Activated T-helper 1 cell treated with anti-CD3 and anti-CD28 coated beads, Interleukin-12 subunit alpha, Interleukin-12 subunit beta, Interleukin-2, Interleukin-4 antibody, amounts not matched to agents 30 ng/mL and 10 ng/mL and 1 ng/mL, durations not matched to agents 14 hours and 24 hours and 36 hours (primary cell): ENCODE data around the gene EYS. TPM values are rescaled to one million over a fixed set of nuclear protein-coding genes. Genes with fewer than 3 reads are reported as not detected.

ENCODE experiments used
- DNase-seq: peaks from one replicate; pipeline ENCODE4 v3.0.0; 2021; ENCODE audit warnings: low spot score
- H3K27ac Mint-ChIP-seq: one replicate; pipeline ENCODE4 v1.8.0; 2021; ENCODE audit warnings: mild to moderate bottlenecking, mixed read lengths
- H3K27me3 Mint-ChIP-seq: one replicate; pipeline ENCODE4 v1.8.0; 2022; ENCODE audit warnings: mild to moderate bottlenecking, moderate library complexity, mixed read lengths; ENCODE audit not compliant: insufficient read depth
- H3K36me3 Mint-ChIP-seq: one replicate; pipeline ENCODE4 v1.8.0; 2021; ENCODE audit warnings: low read depth, mixed read lengths
- H3K4me1 Mint-ChIP-seq: one replicate; pipeline ENCODE4 v1.8.0; 2021; ENCODE audit warnings: low read depth, mixed read lengths
- H3K4me3 Mint-ChIP-seq: one replicate; pipeline ENCODE4 v1.8.0; 2021; ENCODE audit warnings: mild to moderate bottlenecking, moderate library complexity, mixed read lengths
- H3K9me3 Mint-ChIP-seq: one replicate; pipeline ENCODE4 v1.8.0; 2021; ENCODE audit warnings: mixed read lengths
- intact Hi-C: fragments of 100-400 bp; cut with micrococcal nuclease; formaldehyde crosslinking; loops from one replicate; pipeline ENCODE4 v1.15.1; 2024
- total RNA-seq: library from RNA; stranded (reverse); gene quantifications from 2 replicates; pipeline ENCODE4 v1.2.3, GENCODE V29; 2022

Gene EYS
- total RNA-seq, 1 donor from 2014 or later: not detected

- H3K27ac Mint-ChIP-seq: no peak overlapping the region
- no peaks in the 10 kb centered on the region for H3K27me3 Mint-ChIP-seq
- intact Hi-C loops: no loop called here
- H3K36me3 Mint-ChIP-seq: no peaks in the 10 kb centered on the region
- H3K4me3 Mint-ChIP-seq: no peak overlapping the region
- peaks cover 15% of the 10 kb centered on the region for H3K9me3 Mint-ChIP-seq
- no peak for DNase-seq
- no peaks in the 10 kb centered on the region for H3K4me1 Mint-ChIP-seq
Measured at GRCh38 chr6:64681416-64682160, 1025.4 kb downstream of the EYS start.

DNA sequence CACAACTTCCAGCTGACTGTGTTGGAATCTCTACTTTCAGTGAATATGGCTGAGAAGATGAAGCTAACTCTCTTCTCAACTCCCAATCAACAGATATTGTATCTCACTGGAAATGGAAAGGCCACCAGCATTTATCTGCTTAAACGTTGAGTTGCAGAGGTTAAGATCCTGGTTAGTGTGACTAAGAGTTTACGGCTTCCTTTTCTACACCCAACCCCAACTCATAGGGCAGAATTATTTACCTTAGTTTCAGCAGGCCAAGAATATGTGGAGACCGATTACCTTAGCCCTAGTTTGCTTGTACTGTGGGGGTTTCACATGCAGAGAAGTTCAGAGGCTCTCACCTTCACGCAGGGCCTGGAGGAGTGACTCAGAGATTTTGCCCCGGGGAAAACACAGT is 1026.6 kb downstream of the EYS start:
- no peak for DNase-seq
- Mint-ChIP-seq H3K36me3 (no peaks in the 10 kb centered on the region), H3K27ac (no peak overlapping the region), H3K9me3 (peaks cover 15% of the 10 kb centered on the region), H3K4me3 (no peak overlapping the region), H3K27me3 (no peaks in the 10 kb centered on the region), H3K4me1 (no peaks in the 10 kb centered on the region)
- intact Hi-C loops: no loop called here

DNA sequence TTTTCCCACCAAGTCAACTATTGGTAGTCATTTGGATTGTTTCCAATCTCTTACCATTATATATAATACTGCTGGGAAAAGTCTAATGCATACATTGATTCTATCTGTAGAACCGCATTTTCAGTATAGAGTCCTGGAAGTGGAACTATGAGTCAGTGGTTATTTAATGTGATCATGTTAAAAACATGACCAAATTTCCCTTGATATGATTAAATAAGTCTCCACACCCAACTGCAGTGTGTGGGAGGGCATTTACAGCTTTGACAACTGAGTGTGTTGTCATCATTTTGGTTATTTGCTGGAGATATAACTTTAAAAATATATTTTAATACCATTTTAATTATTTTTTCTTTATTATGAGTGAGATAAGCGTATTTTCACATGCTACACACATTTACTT is 1027.6 kb downstream of the EYS start:
- Mint-ChIP-seq H3K36me3 (no peaks in the 10 kb centered on the region), H3K4me3 (no peak overlapping the region), H3K27me3 (no peaks in the 10 kb centered on the region), H3K27ac (no peak overlapping the region), H3K4me1 (no peaks in the 10 kb centered on the region), H3K9me3 (peaks cover 15% of the 10 kb centered on the region)
- DNase-seq: no peak
- intact Hi-C loops: no loop called here

DNA sequence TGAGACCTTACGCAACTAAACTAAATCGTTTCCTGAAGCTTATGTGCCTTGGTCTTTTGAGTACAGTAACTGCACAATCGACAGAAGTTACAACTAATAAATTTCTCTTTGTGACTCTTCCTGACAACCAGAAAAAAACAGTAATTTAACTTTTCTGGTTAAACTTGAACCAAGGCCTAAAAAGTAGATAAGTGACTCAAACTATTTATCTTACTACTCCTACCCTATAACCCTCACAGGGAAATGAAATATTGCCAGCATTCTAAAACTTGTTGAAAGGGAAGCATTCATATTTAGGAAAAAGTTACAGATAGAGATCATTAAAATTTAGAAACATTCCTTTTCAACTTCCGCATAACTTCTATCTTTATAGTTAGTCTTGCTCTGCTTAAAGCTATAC is 1034.4 kb downstream of the EYS start:
- Mint-ChIP-seq H3K4me3 (no peak overlapping the region), H3K36me3 (no peaks in the 10 kb centered on the region), H3K4me1 (no peaks in the 10 kb centered on the region), H3K27ac (no peak overlapping the region), H3K27me3 (no peaks in the 10 kb centered on the region), H3K9me3 (no peaks in the 10 kb centered on the region)
- no peak for DNase-seq
- intact Hi-C loops: no loop called here

- DNase-seq: no peak
- intact Hi-C loops: no loop called here
- no peak overlapping the region for H3K4me3 Mint-ChIP-seq
- H3K4me1 Mint-ChIP-seq: no peaks in the 10 kb centered on the region
- no peaks in the 10 kb centered on the region for H3K27me3 Mint-ChIP-seq
- no peak overlapping the region for H3K27ac Mint-ChIP-seq
- H3K9me3 Mint-ChIP-seq: no peaks in the 10 kb centered on the region
- no peaks in the 10 kb centered on the region for H3K36me3 Mint-ChIP-seq
Measured at GRCh38 chr6:64672131-64672530, 1034.9 kb downstream of the EYS start.

DNA sequence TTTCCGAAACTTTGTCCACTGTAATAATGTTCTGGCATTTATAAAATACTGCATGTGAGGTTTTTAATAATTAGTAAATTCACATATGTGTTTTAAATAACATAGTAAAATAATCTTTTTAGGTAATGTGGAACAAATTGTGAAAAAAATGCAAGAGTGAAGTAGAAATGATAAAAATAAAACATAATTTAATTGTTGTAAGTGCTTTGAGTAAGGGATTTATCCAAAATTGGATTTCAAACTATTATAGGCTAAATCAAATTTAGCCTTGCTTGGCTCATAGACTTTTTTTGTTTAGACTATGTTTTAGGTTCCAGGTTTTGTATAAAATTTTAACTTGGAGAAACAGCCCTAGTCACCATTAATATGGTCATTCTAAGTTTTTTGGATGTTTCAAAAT is 1041.9 kb downstream of the EYS start:
- Mint-ChIP-seq H3K27me3 (no peaks in the 10 kb centered on the region), H3K4me3 (no peak overlapping the region), H3K9me3 (peaks cover 15% of the 10 kb centered on the region), H3K36me3 (no peaks in the 10 kb centered on the region), H3K4me1 (no peaks in the 10 kb centered on the region), H3K27ac (no peak overlapping the region)
- no peak for DNase-seq
- intact Hi-C loops: no loop called here

GRCh38 chr6:64664480-64664879 is 1042.5 kb downstream of the EYS start:
- no peaks in the 10 kb centered on the region for H3K36me3 Mint-ChIP-seq
- intact Hi-C loops: no loop called here
- no peaks in the 10 kb centered on the region for H3K4me1 Mint-ChIP-seq
- H3K4me3 Mint-ChIP-seq: no peak overlapping the region
- DNase-seq: no peak
- no peaks in the 10 kb centered on the region for H3K27me3 Mint-ChIP-seq
- peaks cover 15% of the 10 kb centered on the region for H3K9me3 Mint-ChIP-seq
- no peak overlapping the region for H3K27ac Mint-ChIP-seq

DNA sequence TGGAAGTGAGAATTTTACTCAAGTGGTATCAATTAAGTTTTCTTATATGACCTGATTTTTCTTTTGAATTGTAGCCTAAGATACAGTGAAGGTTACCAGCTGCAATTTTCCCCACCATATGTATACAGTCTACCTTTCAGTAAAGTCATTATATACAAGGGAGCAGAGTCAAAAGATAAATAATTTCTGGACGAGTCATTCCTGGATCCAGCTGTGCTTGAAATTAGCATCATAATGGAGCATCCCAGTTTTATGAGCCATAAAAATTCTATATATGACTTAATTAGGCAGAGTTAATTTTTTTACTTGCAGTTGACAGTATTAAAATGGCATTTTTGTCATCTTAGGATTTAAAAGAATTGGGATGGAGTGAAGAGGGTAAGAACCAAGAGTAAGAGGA is 1063.0 kb downstream of the EYS start:
- no peaks in the 10 kb centered on the region for H3K36me3 Mint-ChIP-seq
- peaks cover 12% of the 10 kb centered on the region for H3K9me3 Mint-ChIP-seq
- no peaks in the 10 kb centered on the region for H3K4me1 Mint-ChIP-seq
- no peak for DNase-seq
- intact Hi-C loops: no loop called here
- H3K27ac Mint-ChIP-seq: no peak overlapping the region
- H3K4me3 Mint-ChIP-seq: no peak overlapping the region
- H3K27me3 Mint-ChIP-seq: no peaks in the 10 kb centered on the region

DNA sequence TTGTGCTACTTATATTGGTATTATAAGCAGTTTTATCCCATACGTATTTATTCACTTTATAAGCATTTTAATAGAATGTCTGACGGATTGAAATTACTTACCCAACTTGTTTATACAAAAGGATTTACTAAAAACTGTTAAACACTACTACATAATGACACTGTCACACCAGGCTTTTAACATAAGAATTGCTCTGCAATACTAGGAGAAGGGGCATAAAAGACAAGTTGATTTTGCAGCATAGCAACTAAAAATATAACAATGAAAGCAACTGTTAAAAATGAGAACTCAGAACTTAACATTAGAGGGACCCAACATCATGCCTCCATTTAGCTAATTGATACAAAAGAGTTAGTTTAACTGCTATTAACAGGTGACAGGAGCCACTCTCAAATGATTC is 1076.1 kb downstream of the EYS start:
- Mint-ChIP-seq H3K27me3 (no peaks in the 10 kb centered on the region), H3K4me1 (no peaks in the 10 kb centered on the region), H3K36me3 (no peaks in the 10 kb centered on the region), H3K27ac (no peak overlapping the region), H3K4me3 (no peak overlapping the region), H3K9me3 (no peaks in the 10 kb centered on the region)
- no peak for DNase-seq
- intact Hi-C loops: no loop called here

- Mint-ChIP-seq H3K9me3 (peaks cover 5% of the 10 kb centered on the region), H3K27ac (no peak overlapping the region), H3K36me3 (no peaks in the 10 kb centered on the region), H3K4me3 (no peak overlapping the region), H3K4me1 (no peaks in the 10 kb centered on the region), H3K27me3 (no peaks in the 10 kb centered on the region)
- intact Hi-C loops: no loop called here
- no peak for DNase-seq
Measured at GRCh38 chr6:64622944-64623343, 1084.1 kb downstream of the EYS start.

DNA sequence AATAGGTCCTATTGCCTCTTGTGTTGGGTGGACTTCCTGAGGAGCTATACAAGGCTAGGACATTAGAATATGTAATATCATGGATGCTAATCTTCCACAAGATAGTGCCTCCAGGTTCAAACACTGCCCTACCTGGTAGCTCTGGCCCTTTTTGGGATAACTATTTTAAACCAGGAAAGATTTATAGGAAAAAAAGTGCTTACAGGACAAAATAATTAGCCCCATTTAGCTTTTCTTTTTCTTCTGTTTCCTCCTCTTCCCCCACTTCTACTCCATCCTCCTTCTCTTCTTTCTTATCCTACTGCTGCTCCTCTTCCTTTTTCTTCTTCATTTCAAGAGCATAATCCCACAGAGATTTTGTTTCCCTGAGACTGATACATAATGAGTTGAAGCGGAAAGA is 1104.0 kb downstream of the EYS start:
- Mint-ChIP-seq H3K27ac (no peak overlapping the region), H3K4me1 (no peaks in the 10 kb centered on the region), H3K9me3 (peaks cover under 1% of the 10 kb centered on the region), H3K4me3 (no peak overlapping the region), H3K36me3 (no peaks in the 10 kb centered on the region), H3K27me3 (no peaks in the 10 kb centered on the region)
- intact Hi-C loops: no loop called here
- DNase-seq: no peak

DNA sequence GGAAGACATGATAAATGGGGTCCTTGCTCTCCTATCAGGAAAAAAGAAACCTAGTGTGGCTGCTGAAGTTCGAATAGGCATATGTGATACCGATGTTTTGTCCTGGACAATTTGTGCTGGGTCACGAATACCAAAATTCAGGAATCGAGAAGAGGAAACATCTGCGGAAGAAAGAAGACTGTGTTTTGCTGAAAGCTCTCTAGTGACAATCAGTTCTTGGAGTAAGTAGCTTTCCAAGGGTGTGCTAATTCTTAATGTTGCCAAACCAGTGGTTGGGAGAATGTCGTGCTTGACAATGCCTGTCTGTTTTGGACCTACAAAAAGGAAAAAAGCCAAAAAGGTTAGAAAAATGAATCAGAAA is 1115.4 kb downstream of the EYS start:
- Mint-ChIP-seq H3K27ac (no peak overlapping the region), H3K36me3 (no peaks in the 10 kb centered on the region), H3K4me3 (no peak overlapping the region), H3K4me1 (no peaks in the 10 kb centered on the region), H3K27me3 (no peaks in the 10 kb centered on the region), H3K9me3 (peaks cover 15% of the 10 kb centered on the region)
- intact Hi-C loops: no loop called here
- DNase-seq: no peak

GRCh38 chr6:64590965-64591675 is 1115.9 kb downstream of the EYS start:
- H3K27me3 Mint-ChIP-seq: no peaks in the 10 kb centered on the region
- H3K4me3 Mint-ChIP-seq: no peak overlapping the region
- intact Hi-C loops: no loop called here
- no peaks in the 10 kb centered on the region for H3K4me1 Mint-ChIP-seq
- peaks cover 12% of the 10 kb centered on the region for H3K9me3 Mint-ChIP-seq
- no peak overlapping the region for H3K27ac Mint-ChIP-seq
- no peaks in the 10 kb centered on the region for H3K36me3 Mint-ChIP-seq
- no peak for DNase-seq
